ENCODE results near the gene TTLL5. TPM values are rescaled to one million over a fixed set of nuclear protein-coding genes. Genes with fewer than 3 reads are reported as not detected.

TTLL5 gene
- total and polyA plus RNA-seq, 2 of the 4 experiments (the other 2 are of a cell fraction): 11.9 to 16.7 TPM

DNA sequence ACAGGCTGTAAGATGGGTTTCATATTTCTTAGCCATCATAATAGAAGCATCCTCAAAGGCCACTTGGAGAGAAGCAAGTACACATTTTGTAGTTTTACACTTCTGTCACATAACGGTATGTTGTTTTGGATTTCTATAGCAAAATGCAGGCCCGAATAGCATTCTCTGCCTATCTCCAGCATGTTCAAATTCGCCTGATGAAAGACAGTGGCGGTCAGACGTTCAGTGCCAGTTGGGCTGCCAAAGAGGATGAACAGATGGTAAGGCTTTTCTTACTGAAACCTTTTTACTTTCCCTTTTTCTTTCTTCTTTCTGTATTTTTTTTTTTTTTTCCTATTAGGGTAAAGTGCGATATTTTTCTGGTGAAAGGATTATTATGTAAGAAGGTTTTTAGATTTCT, 110.5 kb downstream of the TTLL5 start:
- Histone ChIP-seq H3K9me1 (ENCODE audit: insufficient read depth, low read length) (no peaks in the 10 kb centered on the region; the same call in 1 of the 2 replicates), H3K27ac (ENCODE audit: insufficient read depth, low read length) (no peak overlapping the region), H2AK9ac (replicated peaks; ENCODE audit: low read depth, low read length, poor library complexity) (no peak overlapping the region), H3K56ac (ENCODE audit: extremely low read depth, insufficient read depth, low read length) (no peak overlapping the region), H2AK5ac (ENCODE audit: low read depth, low read length) (no peak overlapping the region), H4K5ac (ENCODE audit: low read depth, low read length) (no peak overlapping the region), H4K8ac (ENCODE audit: low read depth in 2 of 2, low read length in 2 of 2) (no peak overlapping the region), H3K18ac (ENCODE audit: low read depth, low read length) (no peak overlapping the region), H3K9ac (ENCODE audit: low read depth, low read length) (no peak overlapping the region), H3K4me3 (ENCODE audit: insufficient read depth, low read depth, low read length) (no peak overlapping the region), H2BK120ac (ENCODE audit: low read depth, low read length) (no peak overlapping the region), H2BK15ac (ENCODE audit: low read depth, low read length) (no peak overlapping the region), H3K79me1 (ENCODE audit: low read depth in 1 of 2, low read length in 2 of 2) (no peaks in the 10 kb centered on the region), H3K4ac (ENCODE audit: low read depth, low read length) (no peak overlapping the region), H3K23ac (ENCODE audit: low read depth, low read length) (no peak overlapping the region), H3K27me3 (ENCODE audit: control insufficient read depth, insufficient read depth, low read length) (no peaks in the 10 kb centered on the region), H2BK5ac (ENCODE audit: low read depth, low read length, poor library complexity, severe bottlenecking) (no peak overlapping the region), H4K91ac (ENCODE audit: insufficient read depth, low read depth, low read length) (no peak overlapping the region), H3K4me1 (ENCODE audit: control insufficient read depth, insufficient read depth, low read length) (0 out of 2 replicates have a peak, but pooled peaks cover 2% of the 10 kb centered on the region), H2BK20ac (ENCODE audit: low read depth, low read length) (no peak overlapping the region), H3K4me2 (ENCODE audit: low read depth, low read length) (no peak overlapping the region), H3K14ac (replicated peaks; ENCODE audit: low read depth, low read length) (no peak overlapping the region), H2AFZ (replicated peaks; ENCODE audit: low read length, poor library complexity) (no peak overlapping the region), H3K9me3 (ENCODE audit: control insufficient read depth, insufficient read depth, low read length) (no peaks in the 10 kb centered on the region), H3K36me3 (ENCODE audit: control insufficient read depth, insufficient read depth, low read length) (peaks cover 7% of the 10 kb centered on the region), H4K20me1 (ENCODE audit: insufficient read depth, low read length) (no peaks in the 10 kb centered on the region)
- dilution Hi-C loops (cut with HindIII; ENCODE audit: low sequenced_read_pairs, unreplicated experiment): no loop called here
- TF ChIP-seq RCOR1 (IDR thresholded peaks at IDR 0.05; ENCODE audit: insufficient replicate concordance, low read length): no peak
- TF ChIP-seq RAD21 (IDR thresholded peaks at IDR 0.05; ENCODE audit: low read length): no peak
- TF ChIP-seq MXI1 (IDR thresholded peaks at IDR 0.05; ENCODE audit: borderline replicate concordance, low read depth, low read length): no peak
- TF ChIP-seq, protein P1, sequence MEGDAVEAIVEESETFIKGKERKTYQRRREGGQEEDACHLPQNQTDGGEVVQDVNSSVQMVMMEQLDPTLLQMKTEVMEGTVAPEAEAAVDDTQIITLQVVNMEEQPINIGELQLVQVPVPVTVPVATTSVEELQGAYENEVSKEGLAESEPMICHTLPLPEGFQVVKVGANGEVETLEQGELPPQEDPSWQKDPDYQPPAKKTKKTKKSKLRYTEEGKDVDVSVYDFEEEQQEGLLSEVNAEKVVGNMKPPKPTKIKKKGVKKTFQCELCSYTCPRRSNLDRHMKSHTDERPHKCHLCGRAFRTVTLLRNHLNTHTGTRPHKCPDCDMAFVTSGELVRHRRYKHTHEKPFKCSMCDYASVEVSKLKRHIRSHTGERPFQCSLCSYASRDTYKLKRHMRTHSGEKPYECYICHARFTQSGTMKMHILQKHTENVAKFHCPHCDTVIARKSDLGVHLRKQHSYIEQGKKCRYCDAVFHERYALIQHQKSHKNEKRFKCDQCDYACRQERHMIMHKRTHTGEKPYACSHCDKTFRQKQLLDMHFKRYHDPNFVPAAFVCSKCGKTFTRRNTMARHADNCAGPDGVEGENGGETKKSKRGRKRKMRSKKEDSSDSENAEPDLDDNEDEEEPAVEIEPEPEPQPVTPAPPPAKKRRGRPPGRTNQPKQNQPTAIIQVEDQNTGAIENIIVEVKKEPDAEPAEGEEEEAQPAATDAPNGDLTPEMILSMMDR (conservative IDR thresholded peaks at IDR 0.05; ENCODE audit: low read depth, low read length): no peak
- TF ChIP-seq NFE2L2 (IDR thresholded peaks at IDR 0.05; ENCODE audit: low read depth, low read length): no peak
- TF ChIP-seq, protein P2, sequence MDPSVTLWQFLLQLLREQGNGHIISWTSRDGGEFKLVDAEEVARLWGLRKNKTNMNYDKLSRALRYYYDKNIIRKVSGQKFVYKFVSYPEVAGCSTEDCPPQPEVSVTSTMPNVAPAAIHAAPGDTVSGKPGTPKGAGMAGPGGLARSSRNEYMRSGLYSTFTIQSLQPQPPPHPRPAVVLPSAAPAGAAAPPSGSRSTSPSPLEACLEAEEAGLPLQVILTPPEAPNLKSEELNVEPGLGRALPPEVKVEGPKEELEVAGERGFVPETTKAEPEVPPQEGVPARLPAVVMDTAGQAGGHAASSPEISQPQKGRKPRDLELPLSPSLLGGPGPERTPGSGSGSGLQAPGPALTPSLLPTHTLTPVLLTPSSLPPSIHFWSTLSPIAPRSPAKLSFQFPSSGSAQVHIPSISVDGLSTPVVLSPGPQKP (IDR thresholded peaks at IDR 0.05; ENCODE audit: borderline replicate concordance, low read depth, low read length): no peak
- TF ChIP-seq POLR2A (IDR thresholded peaks at IDR 0.05; ENCODE audit: low read depth, low read length): no peak
- TF ChIP-seq SMC3 (IDR thresholded peaks at IDR 0.05; ENCODE audit: low read depth, low read length): no peak
- no peak for TF ChIP-seq BHLHE40 (IDR thresholded peaks at IDR 0.05; ENCODE audit: low read depth, low read length)
- no peak for TF ChIP-seq RFX5 (IDR thresholded peaks at IDR 0.05; ENCODE audit: low read depth, low read length)
- TF ChIP-seq CEBPB (IDR thresholded peaks at IDR 0.05; ENCODE audit: low read depth, low read length): no peak
- no peak for TF ChIP-seq MAFK (IDR thresholded peaks at IDR 0.05; ENCODE audit: low read depth, low read length)
- TF ChIP-seq CHD1 (IDR thresholded peaks at IDR 0.05; ENCODE audit: low read depth, low read length): no peak
- TF ChIP-seq FOS (IDR thresholded peaks at IDR 0.05; ENCODE audit: low read depth, low read length): no peak
- no peak for TF ChIP-seq MAZ (IDR thresholded peaks at IDR 0.05; ENCODE audit: borderline replicate concordance, low read depth, low read length)
- TF ChIP-seq, protein P3, sequence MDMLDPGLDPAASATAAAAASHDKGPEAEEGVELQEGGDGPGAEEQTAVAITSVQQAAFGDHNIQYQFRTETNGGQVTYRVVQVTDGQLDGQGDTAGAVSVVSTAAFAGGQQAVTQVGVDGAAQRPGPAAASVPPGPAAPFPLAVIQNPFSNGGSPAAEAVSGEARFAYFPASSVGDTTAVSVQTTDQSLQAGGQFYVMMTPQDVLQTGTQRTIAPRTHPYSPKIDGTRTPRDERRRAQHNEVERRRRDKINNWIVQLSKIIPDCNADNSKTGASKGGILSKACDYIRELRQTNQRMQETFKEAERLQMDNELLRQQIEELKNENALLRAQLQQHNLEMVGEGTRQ (IDR thresholded peaks at IDR 0.05; ENCODE audit: low read depth, low read length): no peak
- ChIA-PET CTCF (interaction anchor here (1.8 kb wide), 1 partner anchor 23 kb away, joined by 5 read pairs; no protein-coding TSS in a partner anchor), POLR2A (ENCODE audit: unreplicated experiment) (no interaction called here)
- in situ Hi-C loops (cut with MboI; ENCODE audit: low sequenced_read_pairs): no loop called here
- ATAC-seq (ENCODE audit: low read depth) (no peak), DNase-seq (no peak)
- no CpG with 5 or more reads among the region's 6 CpGs for WGBS, 2 experiments (ENCODE audit: extremely low coverage in 2 of 2, insufficient read length in 1 of 2)
- BruUV-seq (replicated peaks): no TSS peak
- intact Hi-C loops (cut with micrococcal nuclease): no loop called here
